OCI-LY1 (cell line): ENCODE data around the gene COPS9.

Source experiments
- EZH2 ChIP-seq: fragments of 200-600 bp; sonication (generic), shearing (Covaris generic); IDR thresholded peaks from 2 replicates; pipeline ENCODE4 v1.8.0; 2017; ENCODE audit warnings: borderline replicate concordance, mixed run types, mild to moderate bottlenecking, antibody characterized with exemption, low read length, moderate library complexity, mixed read lengths
- TF ChIP-seq, protein P1 (sequence below): fragments of 200-600 bp; sonication (generic), shearing (Covaris generic); IDR thresholded peaks from 2 replicates; pipeline ENCODE4 v1.5.1; 2017; ENCODE audit warnings: mild to moderate bottlenecking, antibody characterized with exemption, low read length, moderate library complexity, mixed read lengths

DNA sequence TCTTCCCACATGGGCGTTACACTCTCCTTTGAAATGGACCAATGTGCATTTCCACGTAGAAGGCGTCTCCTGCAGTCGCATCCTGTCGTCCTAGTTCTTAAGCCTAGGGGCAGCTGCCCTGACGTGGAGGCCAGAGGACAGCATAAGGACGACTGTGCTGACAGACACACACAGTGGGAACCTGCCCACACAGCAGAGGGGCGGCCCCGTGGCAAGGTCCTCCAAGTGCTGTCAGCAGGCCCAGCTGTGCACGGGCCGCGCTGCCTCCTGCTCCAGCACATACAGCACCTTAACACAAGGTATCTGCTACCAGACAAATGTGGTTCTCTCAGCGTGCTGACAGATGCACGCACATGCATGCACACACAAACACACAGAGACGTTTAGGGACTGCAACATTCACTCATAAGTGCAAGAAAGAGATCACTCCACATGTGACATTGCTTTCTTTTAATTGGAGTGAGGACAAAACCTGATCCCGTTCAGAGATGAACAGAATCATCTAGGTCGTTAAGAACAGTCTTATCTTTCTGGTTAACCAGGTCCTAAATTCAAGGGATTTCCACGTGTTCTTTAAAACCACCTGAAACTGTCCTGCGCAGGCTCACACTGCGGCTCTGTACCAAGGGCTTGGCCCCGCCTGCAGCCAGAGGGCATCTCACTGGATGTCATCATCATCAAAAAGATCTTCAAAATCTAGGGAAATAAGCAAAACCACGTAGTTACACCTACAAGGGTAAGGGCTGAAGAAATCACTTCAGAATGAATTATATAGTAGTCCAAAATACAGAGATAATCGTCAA is 5.5 kb downstream of the COPS9 start:
- TF ChIP-seq, protein P1, sequence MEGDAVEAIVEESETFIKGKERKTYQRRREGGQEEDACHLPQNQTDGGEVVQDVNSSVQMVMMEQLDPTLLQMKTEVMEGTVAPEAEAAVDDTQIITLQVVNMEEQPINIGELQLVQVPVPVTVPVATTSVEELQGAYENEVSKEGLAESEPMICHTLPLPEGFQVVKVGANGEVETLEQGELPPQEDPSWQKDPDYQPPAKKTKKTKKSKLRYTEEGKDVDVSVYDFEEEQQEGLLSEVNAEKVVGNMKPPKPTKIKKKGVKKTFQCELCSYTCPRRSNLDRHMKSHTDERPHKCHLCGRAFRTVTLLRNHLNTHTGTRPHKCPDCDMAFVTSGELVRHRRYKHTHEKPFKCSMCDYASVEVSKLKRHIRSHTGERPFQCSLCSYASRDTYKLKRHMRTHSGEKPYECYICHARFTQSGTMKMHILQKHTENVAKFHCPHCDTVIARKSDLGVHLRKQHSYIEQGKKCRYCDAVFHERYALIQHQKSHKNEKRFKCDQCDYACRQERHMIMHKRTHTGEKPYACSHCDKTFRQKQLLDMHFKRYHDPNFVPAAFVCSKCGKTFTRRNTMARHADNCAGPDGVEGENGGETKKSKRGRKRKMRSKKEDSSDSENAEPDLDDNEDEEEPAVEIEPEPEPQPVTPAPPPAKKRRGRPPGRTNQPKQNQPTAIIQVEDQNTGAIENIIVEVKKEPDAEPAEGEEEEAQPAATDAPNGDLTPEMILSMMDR, result no peak
- TF ChIP-seq EZH2, result no peak
